OCI-LY1 (cell line): ENCODE measurements around the gene RAD51B.

Experiments used
- CTCF ChIP-seq: fragments of 200-600 bp; sonication (generic), shearing (Covaris generic); IDR thresholded peaks from 2 replicates; pipeline ENCODE4 v1.5.1; 2017; ENCODE audit warnings: mild to moderate bottlenecking, antibody characterized with exemption, low read length, moderate library complexity, mixed read lengths
- EZH2 ChIP-seq: fragments of 200-600 bp; sonication (generic), shearing (Covaris generic); IDR thresholded peaks from 2 replicates; pipeline ENCODE4 v1.8.0; 2017; ENCODE audit warnings: borderline replicate concordance, mixed run types, mild to moderate bottlenecking, antibody characterized with exemption, low read length, moderate library complexity, mixed read lengths

- TF ChIP-seq EZH2 (no peak), CTCF (no peak)
These were observed 589.8 kb downstream of the RAD51B start for GRCh38 chr14:68409387-68409786.
